ENCODE data around the gene MOCS1.
A peak's percentile ranks its signal among the peaks of the same experiment; 100 is the strongest.
"Not testable (repeated sequence)": the region's sequence is repeated elsewhere in the genome, so short reads cannot be mapped to it uniquely, and the experiment has no call there.

Gene MOCS1

DNA sequence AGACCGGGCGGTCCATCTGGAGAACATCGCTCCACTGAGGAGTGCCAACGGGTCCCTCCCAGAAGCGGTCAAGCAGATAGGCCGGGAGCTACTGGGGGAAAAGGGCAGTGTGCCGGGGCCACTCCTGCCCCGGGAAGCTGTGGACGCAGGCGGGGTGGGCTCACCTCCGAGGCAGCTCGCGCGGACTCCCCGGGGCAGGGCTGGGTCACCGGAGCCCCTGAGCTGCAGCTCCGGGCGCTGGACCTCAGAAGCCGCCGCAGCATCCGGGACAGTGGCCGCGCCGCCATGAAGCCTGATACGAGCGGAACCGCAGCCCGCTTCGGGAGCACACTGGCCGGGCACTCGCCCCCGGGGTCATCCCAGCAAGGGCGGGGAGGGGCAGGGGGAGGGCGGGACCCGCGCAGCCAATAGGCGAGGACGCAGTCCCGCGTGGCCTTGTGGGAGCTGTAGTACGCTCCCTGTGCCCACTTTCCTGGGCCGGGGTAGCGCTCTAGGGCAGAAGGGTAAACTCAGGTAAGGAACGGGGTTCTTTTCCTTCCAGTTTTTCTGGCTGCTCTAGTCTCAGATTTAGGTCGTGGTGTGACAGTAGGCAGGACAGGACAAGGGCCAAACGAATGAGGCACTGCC, at the start of gene MOCS1:
Gene MOCS1 (minus strand): TSS at position 332 of the 627 bp plus-strand sequence. CDS start 45 bp downstream, at position 287.
- DNase-seq (ENCODE audit: low read depth in 2 of 2) = peak in 1 of 2 donors; percentile 30

DNA sequence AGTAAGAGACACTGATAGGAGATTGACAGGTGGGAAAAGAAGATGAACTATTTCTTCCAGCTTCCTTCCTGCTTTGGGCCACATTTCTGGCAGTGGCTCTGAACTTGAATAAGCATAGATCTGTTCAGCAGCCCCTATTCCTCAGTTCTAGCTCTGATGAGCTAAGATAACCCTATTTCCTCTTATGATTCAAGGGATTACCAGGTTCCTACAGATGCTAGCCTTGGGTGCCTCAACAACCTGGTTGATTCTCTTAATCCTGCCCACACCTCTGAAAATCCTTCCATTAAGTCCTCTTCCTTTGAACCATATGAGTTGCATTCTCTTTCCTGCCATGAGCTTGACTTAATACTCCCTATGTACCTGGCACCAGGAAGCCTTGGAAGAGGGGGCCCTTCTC, 49.8 kb upstream of the MOCS1 start:
- no peak for DNase-seq (ENCODE audit: low read depth in 2 of 2)

- no peak for DNase-seq (ENCODE audit: low read depth in 2 of 2)
Observed at GRCh38 chr6:39983193-39983592, 48.9 kb upstream of the MOCS1 start.

GRCh38 chr6:39982720-39983119, 48.5 kb upstream of the MOCS1 start:
- no peak for DNase-seq (ENCODE audit: low read depth in 2 of 2)

- DNase-seq (ENCODE audit: low read depth in 2 of 2) = no peak
Observed at GRCh38 chr6:39980839-39981580, 46.7 kb upstream of the MOCS1 start.

DNA sequence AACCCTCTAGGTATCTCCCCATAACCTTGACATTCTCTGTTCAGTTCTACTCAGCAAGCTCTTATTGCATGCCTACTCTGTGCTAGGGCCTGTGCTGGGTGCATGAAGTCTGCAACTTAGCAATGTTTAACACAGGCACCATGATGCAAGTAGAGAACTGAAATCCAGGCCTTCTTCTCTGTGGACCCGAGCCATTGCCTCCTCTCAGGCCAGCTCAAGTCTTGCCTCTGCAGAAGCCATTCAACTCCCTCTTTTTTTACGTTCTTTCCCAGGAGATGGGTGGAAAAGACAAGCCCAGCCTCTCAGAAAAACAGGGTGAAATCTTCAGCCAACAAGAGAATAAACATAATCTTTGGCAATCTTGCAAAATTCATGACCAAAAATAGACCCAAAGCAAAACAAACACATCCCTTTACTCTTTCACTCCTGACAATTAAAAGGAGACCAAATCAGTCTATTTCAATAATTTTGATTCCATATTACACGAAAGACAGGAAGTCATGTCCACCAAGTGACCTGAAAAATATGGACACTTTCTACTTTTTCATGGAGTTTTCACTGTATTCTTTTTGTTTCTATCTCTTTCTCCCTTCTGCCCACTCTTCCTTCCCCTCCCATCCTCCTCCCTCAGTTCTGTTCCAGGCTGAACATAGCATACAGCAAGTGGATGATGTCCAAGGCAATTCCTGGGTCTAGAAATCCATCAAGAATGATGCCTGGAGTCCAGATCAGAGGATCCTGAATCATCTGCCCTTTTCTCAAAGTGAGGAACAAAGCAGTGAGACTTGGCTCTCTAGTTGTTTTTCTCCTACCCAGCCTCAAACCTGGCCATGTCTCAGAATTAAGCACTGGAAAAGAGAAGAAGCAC, 45.4 kb upstream of the MOCS1 start:
- DNase-seq (ENCODE audit: low read depth in 2 of 2) = no peak

- no peak for DNase-seq (ENCODE audit: low read depth in 2 of 2)
Observed at GRCh38 chr6:39978240-39978639, 44.0 kb upstream of the MOCS1 start.

- DNase-seq (ENCODE audit: low read depth in 2 of 2) = no peak
Observed at GRCh38 chr6:39973661-39974060, 39.4 kb upstream of the MOCS1 start.

GRCh38 chr6:39972717-39973116, 38.5 kb upstream of the MOCS1 start:
- not testable (repeated sequence) for DNase-seq (ENCODE audit: low read depth in 2 of 2)

DNA sequence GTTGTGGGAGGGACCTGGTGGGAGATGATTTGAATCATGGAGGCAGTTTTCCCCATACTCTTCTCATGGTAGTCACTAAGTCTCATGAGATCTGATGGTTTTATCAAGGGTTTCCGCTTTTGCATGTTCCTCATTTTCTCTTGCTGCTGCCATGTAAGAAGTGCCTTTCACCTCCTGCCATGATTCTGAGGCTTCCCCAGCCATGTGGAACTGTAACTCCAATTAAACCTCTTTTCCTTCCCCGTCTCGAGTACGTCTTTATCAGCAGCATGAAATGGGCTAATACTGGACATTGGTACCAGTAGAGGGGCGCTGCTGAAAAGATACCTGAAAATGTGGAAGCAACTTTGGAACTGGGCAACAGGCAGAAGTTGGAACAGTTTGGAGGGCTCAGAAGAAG, 36.9 kb upstream of the MOCS1 start:
- not testable (repeated sequence) for DNase-seq (ENCODE audit: low read depth in 2 of 2)

DNA sequence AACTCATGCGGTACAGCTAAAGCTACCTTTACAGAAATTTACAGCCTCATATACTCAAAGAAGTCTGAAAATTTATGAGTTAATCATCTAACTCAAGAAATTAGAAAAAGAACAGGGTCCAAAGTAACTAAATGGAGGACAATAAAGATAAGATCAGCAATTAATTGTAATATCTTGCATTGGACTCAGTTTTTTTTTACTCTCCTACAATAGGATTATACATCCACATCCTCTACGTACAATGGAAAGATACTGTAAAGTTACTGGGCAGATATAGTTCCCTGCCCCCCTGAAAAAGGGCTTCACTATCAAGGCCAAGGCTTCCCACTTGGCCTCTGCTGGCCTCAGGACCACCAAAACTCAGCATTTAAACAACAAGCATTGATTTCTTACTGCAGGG, 31.5 kb upstream of the MOCS1 start:
- DNase-seq (ENCODE audit: low read depth in 2 of 2) = no peak

DNA sequence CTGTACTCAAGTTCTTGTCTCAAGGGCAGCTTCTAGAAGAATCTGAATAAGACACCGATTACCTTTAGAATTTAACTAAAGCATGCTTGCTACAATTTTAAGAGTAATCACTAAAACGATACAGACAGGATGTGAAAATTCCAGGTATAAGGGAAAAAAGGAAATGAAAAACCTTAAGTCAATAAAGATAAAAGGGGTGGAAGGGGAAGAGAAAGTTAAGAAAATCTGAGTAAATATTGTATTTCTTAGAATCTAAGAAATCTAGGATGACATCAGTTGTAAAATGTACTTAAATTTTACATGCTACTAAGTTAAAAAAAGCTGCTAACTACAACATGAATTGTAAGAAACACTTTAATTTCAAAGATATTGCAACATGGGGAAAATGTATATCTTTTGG, 30.3 kb upstream of the MOCS1 start:
- no peak for DNase-seq (ENCODE audit: low read depth in 2 of 2)

GRCh38 chr6:39964094-39964493, 29.8 kb upstream of the MOCS1 start:
- no peak for DNase-seq (ENCODE audit: low read depth in 2 of 2)

DNA sequence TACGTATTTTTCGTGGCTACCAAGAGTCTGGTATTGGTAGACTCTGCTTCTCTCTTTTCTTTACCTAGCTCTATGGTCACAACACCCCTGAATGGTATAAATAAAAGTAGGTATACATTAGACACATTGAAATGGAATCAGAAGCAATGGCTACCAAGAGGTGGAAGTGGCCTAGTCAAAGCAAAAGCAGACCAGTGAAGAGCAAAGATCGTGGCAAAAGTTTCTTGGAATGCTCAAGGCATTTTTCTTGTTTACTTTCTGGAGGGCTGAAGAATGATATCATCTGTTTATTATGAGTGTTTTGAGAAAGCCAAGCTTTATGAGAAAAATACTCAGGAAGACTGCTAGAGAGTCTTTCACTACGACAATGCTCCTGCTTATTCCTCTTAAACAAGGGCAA, 28.6 kb upstream of the MOCS1 start:
- DNase-seq (ENCODE audit: low read depth in 2 of 2) = no peak

- DNase-seq (ENCODE audit: low read depth in 2 of 2) = no peak
Observed at GRCh38 chr6:39961178-39961577, 26.9 kb upstream of the MOCS1 start.

DNA sequence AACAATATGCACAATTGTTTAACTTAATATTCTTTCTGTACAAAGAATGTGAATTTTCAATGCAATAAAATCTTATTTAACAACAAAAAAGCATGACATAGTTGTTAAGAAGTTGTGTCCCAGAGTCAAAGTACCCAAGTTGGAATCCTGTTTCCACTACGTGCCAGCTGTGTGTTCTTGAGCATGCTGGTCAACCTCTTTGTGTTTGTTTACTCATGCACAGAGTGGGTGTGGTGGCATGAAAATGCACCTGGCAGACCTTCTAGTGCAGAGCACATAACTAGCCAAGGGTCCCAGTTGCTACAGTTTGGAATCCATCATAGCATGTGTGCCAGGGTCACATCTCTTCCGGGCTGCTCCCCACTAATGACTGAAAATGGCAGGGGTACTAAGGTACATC, 24.7 kb upstream of the MOCS1 start:
- DNase-seq (ENCODE audit: low read depth in 2 of 2) = no peak

- DNase-seq (ENCODE audit: low read depth in 2 of 2) = no peak
Observed at GRCh38 chr6:39956936-39957335, 22.7 kb upstream of the MOCS1 start.

GRCh38 chr6:39953076-39953618, 18.9 kb upstream of the MOCS1 start:
- no peak for DNase-seq (ENCODE audit: low read depth in 2 of 2)

DNA sequence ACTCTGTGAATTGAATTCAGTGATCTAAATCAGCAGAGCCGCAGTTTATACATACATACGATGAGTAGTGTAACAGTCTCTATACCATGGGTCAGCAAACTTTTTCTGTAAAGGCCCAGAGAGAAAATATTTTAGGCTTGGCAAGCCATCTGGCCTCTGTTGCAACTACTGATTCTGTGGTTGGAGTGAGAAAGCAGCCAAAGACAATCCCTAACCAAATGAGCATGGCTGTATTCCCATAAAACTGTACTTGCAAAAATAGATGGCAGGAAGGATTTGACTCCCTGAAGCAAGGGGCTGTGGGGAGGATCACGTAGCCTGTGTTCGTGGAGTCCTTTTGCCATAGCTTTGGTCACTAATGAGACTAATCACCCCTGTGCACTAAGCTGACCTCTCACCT, 17.9 kb upstream of the MOCS1 start:
- no peak for DNase-seq (ENCODE audit: low read depth in 2 of 2)

GRCh38 chr6:39951716-39952115, 17.5 kb upstream of the MOCS1 start:
- DNase-seq (ENCODE audit: low read depth in 2 of 2) = no peak

DNA sequence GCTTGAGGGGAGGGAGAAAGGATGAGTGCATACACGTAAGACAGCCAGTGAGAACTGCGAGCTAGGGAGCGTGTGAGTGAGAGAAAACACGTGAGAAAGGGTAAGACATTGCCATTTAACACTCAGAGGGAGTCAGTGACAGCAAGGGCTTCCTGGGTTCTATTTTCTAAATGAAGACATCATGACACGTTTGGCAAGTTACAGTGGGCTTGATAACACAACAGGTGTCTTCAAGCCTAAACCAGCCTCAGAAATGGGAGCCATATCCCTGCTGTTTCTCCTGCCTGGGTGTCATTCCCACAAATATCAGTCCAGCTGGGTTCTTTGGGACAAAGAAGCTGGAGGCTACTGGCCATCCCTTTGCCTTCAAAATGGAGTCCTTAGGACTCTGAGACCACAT, 16.9 kb upstream of the MOCS1 start:
- DNase-seq (ENCODE audit: low read depth in 2 of 2) = no peak

- DNase-seq (ENCODE audit: low read depth in 2 of 2) = no peak
Observed at GRCh38 chr6:39950125-39950720, 16.0 kb upstream of the MOCS1 start.

All from stimulated activated CD8-positive, alpha-beta memory T cell treated with anti-CD3 and anti-CD28 coated beads, Interleukin-7, amount 100 ng/mL, for 4 hours (primary cell).